Upper lobe of right lung (tissue), 1 donor: ENCODE measurements around the gene IGF2R. TPM values are rescaled to one million over a fixed set of nuclear protein-coding genes. Genes with fewer than 3 reads are reported as not detected.
A peak's percentile ranks its signal among the peaks of the same experiment; 100 is the strongest.

Experiments
- ATAC-seq: fragments of 200-7000 bp; cut with Tn5 transposase; one replicate; pipeline ENCODE4 v1.9.1; 2020; ENCODE audit warnings: mild to moderate bottlenecking, moderate library complexity
- DNase-seq: peaks from one replicate; pipeline ENCODE4 v3.0.0-alpha.2; 2020
- H3K27ac ChIP-seq: fragments of 200-600 bp; one replicate; pipeline ENCODE4 v1.8.0; 2022
- H3K27me3 ChIP-seq: fragments of 200-600 bp; one replicate; pipeline ENCODE4 v1.8.0; 2022; ENCODE audit warnings: mild to moderate bottlenecking
- H3K36me3 ChIP-seq: fragments of 200-600 bp; one replicate; pipeline ENCODE4 v1.8.0; 2022
- H3K4me1 ChIP-seq: fragments of 200-600 bp; one replicate; pipeline ENCODE4 v1.8.0; 2022
- H3K4me3 ChIP-seq: fragments of 200-600 bp; one replicate; pipeline ENCODE4 v1.8.0; 2022; ENCODE audit warnings: mild to moderate bottlenecking
- H3K9me3 ChIP-seq: fragments of 200-600 bp; one replicate; pipeline ENCODE4 v1.8.0; 2022
- CTCF ChIP-seq: fragments of 200-600 bp; IDR thresholded peaks from one replicate; pipeline ENCODE4 v1.8.0; 2022; ENCODE audit warnings: antibody characterized with exemption
- intact Hi-C: fragments of 100-400 bp; cut with DNase I; formaldehyde crosslinking; loops from one replicate; pipeline ENCODE4 v1.11.0; 2022
- total RNA-seq: library from RNA; stranded (reverse); fragmentation: NEBNext Ultra II Directional; extraction: Animal tissue kit (Norgen Biotek cat#: 25700); gene quantifications from one replicate; pipeline ENCODE4 v1.2.1, GENCODE V29; 2021
- donor health status: DM: no; HTN: yes; CAD: no; lungs with severe emphysema.

The IGF2R gene
- total RNA-seq, 1 donor from 2014 or later: 144 TPM

- DNase-seq: no peak
- H3K27ac ChIP-seq: no peak overlapping the region
- intact Hi-C loops: no loop called here
Measured at GRCh38 chr6:159957071-159957673, 11.7 kb upstream of the IGF2R start.

GRCh38 chr6:159959165-159959975 lies 9.5 kb upstream of the IGF2R start:
- DNase-seq (no peak), ATAC-seq (peak; percentile 80)
- TF ChIP-seq CTCF: no peak
- no peaks in the 10 kb centered on the region for H3K36me3 ChIP-seq
- intact Hi-C loops: no loop called here
- no peaks in the 10 kb centered on the region for H3K9me3 ChIP-seq
- peaks cover 13% of the 10 kb centered on the region for H3K4me1 ChIP-seq
- H3K27ac ChIP-seq: peak overlapping the region; percentile 65
- no peak overlapping the region for H3K4me3 ChIP-seq
- no peaks in the 10 kb centered on the region for H3K27me3 ChIP-seq

More at GRCh38 chr6:159957071-159957673, 11.7 kb upstream of the IGF2R start:
- Histone ChIP-seq H3K4me1 (peaks cover 33% of the 10 kb centered on the region), H3K4me3 (no peak overlapping the region), H3K9me3 (no peaks in the 10 kb centered on the region), H3K36me3 (no peaks in the 10 kb centered on the region), H3K27me3 (no peaks in the 10 kb centered on the region)
- no peak for ATAC-seq
- no peak for TF ChIP-seq CTCF

- intact Hi-C loops: no loop called here
- DNase-seq: no peak
- TF ChIP-seq CTCF: no peak
- Histone ChIP-seq H3K27ac (peak overlapping the region; percentile 65), H3K4me1 (peaks cover 10% of the 10 kb centered on the region), H3K9me3 (no peaks in the 10 kb centered on the region), H3K4me3 (no peak overlapping the region), H3K36me3 (no peaks in the 10 kb centered on the region), H3K27me3 (no peaks in the 10 kb centered on the region)
- ATAC-seq: peak; percentile 64
Measured at GRCh38 chr6:159959976-159960384, 8.9 kb upstream of the IGF2R start.

GRCh38 chr6:159960485-159960884 lies 8.4 kb upstream of the IGF2R start:
- no peaks in the 10 kb centered on the region for H3K27me3 ChIP-seq
- H3K4me3 ChIP-seq: no peak overlapping the region
- intact Hi-C loops: no loop called here
- no peak overlapping the region for H3K27ac ChIP-seq
- ATAC-seq (no peak), DNase-seq (no peak)
- no peak for TF ChIP-seq CTCF
- H3K9me3 ChIP-seq: no peaks in the 10 kb centered on the region
- peaks cover 10% of the 10 kb centered on the region for H3K4me1 ChIP-seq
- no peaks in the 10 kb centered on the region for H3K36me3 ChIP-seq

- TF ChIP-seq CTCF: no peak
- Histone ChIP-seq H3K4me1 (peaks cover 10% of the 10 kb centered on the region), H3K9me3 (no peaks in the 10 kb centered on the region), H3K36me3 (no peaks in the 10 kb centered on the region), H3K27me3 (no peaks in the 10 kb centered on the region), H3K27ac (no peak overlapping the region), H3K4me3 (no peak overlapping the region)
- DNase-seq (no peak), ATAC-seq (peak; percentile 74)
- intact Hi-C loops: no loop called here
Measured at GRCh38 chr6:159961528-159961927, 7.4 kb upstream of the IGF2R start.
